ENCODE data around the gene ZNF276. TPM values are rescaled to one million over a fixed set of nuclear protein-coding genes. Genes with fewer than 3 reads are reported as not detected.

Gene ZNF276
- total RNA-seq, 1 experiment from 2014 or later = 37.2 TPM

DNA sequence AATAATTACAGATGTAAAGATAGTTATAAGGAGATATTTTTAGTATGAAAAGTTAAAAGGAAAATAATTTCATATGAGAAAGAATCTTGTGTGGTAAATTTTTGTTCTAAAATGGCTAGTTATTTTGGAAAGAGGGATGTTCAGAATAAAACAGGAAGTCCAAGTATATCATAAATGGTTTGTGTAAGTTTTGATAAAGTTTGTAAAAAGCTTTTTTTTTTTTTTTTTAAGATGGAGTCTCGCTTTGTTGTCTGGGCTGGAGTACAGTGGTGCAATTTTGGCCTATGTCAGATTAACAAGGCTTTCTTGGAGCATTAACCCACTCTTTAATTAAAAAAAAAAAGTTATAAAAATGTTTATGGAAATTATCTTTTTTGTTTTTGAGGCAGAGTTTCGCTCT, 43.1 kb upstream of the ZNF276 start:
- Histone ChIP-seq H3K36me3 (ENCODE audit: insufficient read depth, low read length, poor library complexity, severe bottlenecking) (peaks cover 6% of the 10 kb centered on the region), H3K27me3 (replicated peaks; ENCODE audit: insufficient read depth, low read depth, low read length, poor library complexity) (no peaks in the 10 kb centered on the region), H3K4me3 (ENCODE audit: low read depth, low read length, poor library complexity, severe bottlenecking) (no peak overlapping the region), H3K27ac (ENCODE audit: low read depth, low read length, poor library complexity, severe bottlenecking) (no peak overlapping the region), H3K4me1 (ENCODE audit: insufficient read depth, low read length, poor library complexity, severe bottlenecking) (no peaks in the 10 kb centered on the region), H3K9me3 (ENCODE audit: low read depth, low read length, poor library complexity, severe bottlenecking) (peaks cover 13% of the 10 kb centered on the region)
- intact Hi-C loops (cut with micrococcal nuclease; ENCODE audit: unreplicated experiment) = no loop called here
- no peak for TF ChIP-seq EZH2 (IDR thresholded peaks at IDR 0.05; ENCODE audit: borderline replicate concordance, low read depth, low read length, poor library complexity, severe bottlenecking)
- TF ChIP-seq, protein P1, sequence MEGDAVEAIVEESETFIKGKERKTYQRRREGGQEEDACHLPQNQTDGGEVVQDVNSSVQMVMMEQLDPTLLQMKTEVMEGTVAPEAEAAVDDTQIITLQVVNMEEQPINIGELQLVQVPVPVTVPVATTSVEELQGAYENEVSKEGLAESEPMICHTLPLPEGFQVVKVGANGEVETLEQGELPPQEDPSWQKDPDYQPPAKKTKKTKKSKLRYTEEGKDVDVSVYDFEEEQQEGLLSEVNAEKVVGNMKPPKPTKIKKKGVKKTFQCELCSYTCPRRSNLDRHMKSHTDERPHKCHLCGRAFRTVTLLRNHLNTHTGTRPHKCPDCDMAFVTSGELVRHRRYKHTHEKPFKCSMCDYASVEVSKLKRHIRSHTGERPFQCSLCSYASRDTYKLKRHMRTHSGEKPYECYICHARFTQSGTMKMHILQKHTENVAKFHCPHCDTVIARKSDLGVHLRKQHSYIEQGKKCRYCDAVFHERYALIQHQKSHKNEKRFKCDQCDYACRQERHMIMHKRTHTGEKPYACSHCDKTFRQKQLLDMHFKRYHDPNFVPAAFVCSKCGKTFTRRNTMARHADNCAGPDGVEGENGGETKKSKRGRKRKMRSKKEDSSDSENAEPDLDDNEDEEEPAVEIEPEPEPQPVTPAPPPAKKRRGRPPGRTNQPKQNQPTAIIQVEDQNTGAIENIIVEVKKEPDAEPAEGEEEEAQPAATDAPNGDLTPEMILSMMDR (conservative IDR thresholded peaks at IDR 0.05; ENCODE audit: low read depth, low read length) = no peak
- ChIA-PET POLR2A (ENCODE audit: low non-redundant PET) (no interaction called here), CTCF (no interaction called here)
- no peak for DNase-seq (ENCODE audit: low spot score)
- no TSS peak for BruUV-seq (replicated peaks)

DNA sequence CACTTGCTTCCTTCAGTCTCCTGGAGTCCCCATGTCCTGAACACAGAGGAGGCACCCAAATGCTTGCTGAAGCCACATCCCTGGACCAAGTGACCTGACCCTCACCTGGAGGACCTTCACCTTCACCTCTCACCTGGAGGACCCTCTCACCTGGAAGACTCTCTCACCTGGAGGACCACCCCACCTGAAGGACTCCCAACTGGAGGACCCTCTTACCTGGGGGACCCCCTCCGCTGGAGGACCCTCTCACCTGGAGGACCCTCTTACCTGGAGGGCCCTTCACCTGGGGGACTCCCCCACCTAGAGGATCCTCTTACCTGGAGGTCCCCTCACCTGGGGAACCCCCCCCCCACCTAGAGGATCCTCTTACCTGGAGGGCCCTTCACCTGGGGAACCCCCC, 35.4 kb upstream of the ZNF276 start:
- Histone ChIP-seq H3K27me3 (replicated peaks; ENCODE audit: insufficient read depth, low read depth, low read length, poor library complexity) (no peaks in the 10 kb centered on the region), H3K9me3 (ENCODE audit: low read depth, low read length, poor library complexity, severe bottlenecking) (no peaks in the 10 kb centered on the region), H3K4me1 (ENCODE audit: insufficient read depth, low read length, poor library complexity, severe bottlenecking) (peaks cover 7% of the 10 kb centered on the region), H3K4me3 (ENCODE audit: low read depth, low read length, poor library complexity, severe bottlenecking) (no peak overlapping the region), H3K27ac (ENCODE audit: low read depth, low read length, poor library complexity, severe bottlenecking) (no peak overlapping the region), H3K36me3 (ENCODE audit: insufficient read depth, low read length, poor library complexity, severe bottlenecking) (peaks cover 30% of the 10 kb centered on the region)
- intact Hi-C loops (cut with micrococcal nuclease; ENCODE audit: unreplicated experiment) = no loop called here
- CTCF ChIA-PET = no interaction called here
- BruUV-seq (replicated peaks) = no TSS peak
- TF ChIP-seq EZH2 (IDR thresholded peaks at IDR 0.05; ENCODE audit: borderline replicate concordance, low read depth, low read length, poor library complexity, severe bottlenecking) = no peak
- TF ChIP-seq, protein P1 (conservative IDR thresholded peaks at IDR 0.05; ENCODE audit: low read depth, low read length) = no peak
- POLR2A ChIA-PET (ENCODE audit: low non-redundant PET) = no interaction called here
- DNase-seq (ENCODE audit: low spot score) = no peak

DNA sequence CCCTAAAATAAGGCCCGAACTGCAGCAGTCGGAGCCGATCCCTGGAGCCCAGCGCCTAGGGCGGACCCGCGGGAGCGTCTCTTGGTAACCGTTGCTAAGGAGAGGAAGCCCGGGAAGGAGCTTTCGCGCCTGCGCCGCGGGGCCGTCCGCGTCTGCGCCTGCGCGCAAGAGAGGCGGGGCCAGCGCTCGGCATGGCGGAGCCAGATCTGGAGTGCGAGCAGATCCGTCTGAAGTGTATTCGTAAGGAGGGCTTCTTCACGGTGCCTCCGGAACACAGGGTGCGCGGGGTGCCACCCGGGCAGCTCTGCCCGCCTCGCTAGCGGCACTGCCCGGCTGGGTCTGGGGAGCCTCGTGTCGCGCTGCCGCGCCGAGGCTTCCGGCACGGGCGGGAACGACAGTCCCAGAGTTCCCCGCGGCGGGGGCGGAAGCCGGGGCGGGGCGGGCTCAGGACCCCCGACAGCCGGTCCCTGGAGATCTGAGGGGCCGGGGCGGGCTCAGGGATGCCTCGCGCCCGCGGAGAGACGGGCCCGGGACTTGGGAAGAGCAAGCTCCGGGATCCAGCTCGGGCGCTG, 34.7 kb upstream of the ZNF276 start, which contains the start of gene CDK10:
Gene CDK10, plus strand, starts transcription at position 170 of the 572 bp plus-strand sequence. Its CDS starts 22 bp downstream, at position 192.
- intact Hi-C loops (cut with micrococcal nuclease; ENCODE audit: unreplicated experiment) = no loop called here
- Histone ChIP-seq H3K4me1 (ENCODE audit: insufficient read depth, low read length, poor library complexity, severe bottlenecking) (peaks cover 7% of the 10 kb centered on the region), H3K27ac (ENCODE audit: low read depth, low read length, poor library complexity, severe bottlenecking) (peak within 1 kb of the TSS; percentile 95), H3K9me3 (ENCODE audit: low read depth, low read length, poor library complexity, severe bottlenecking) (no peaks in the 10 kb centered on the region), H3K36me3 (ENCODE audit: insufficient read depth, low read length, poor library complexity, severe bottlenecking) (peaks cover 35% of the 10 kb centered on the region), H3K27me3 (replicated peaks; ENCODE audit: insufficient read depth, low read depth, low read length, poor library complexity) (no peaks in the 10 kb centered on the region), H3K4me3 (ENCODE audit: low read depth, low read length, poor library complexity, severe bottlenecking) (peak within 1 kb of the TSS; percentile 72)
- peak; percentile 96 for DNase-seq (ENCODE audit: low spot score)
- CTCF ChIA-PET = interaction anchor here (0.5 to 0.8 kb wide), 2 partner anchors 70 to 84 kb away, joined by 3 read pairs; no protein-coding TSS in a partner anchor
- BruUV-seq (replicated peaks) = no TSS peak
- POLR2A ChIA-PET (ENCODE audit: low non-redundant PET) = no interaction called here
- TF ChIP-seq EZH2 (IDR thresholded peaks at IDR 0.05; ENCODE audit: borderline replicate concordance, low read depth, low read length, poor library complexity, severe bottlenecking) = no peak
